T47D (cell line): ENCODE data around the gene INHA.

Experiments
- DNase-seq, 2 experiments: peaks; one replicate each; pipeline versions ENCODE4 v3.0.0 to v3.0.0-alpha.2; 2011 to 2012; ENCODE audit warnings: low read depth in 1 of 2, low spot score in 1 of 2
- JUND ChIP-seq: IDR thresholded peaks from 2 replicates; pipeline ENCODE4 v1.6.1; 2012; ENCODE audit warnings: low read depth
- in situ Hi-C: cut with HindIII; loops from 2 replicates; pipeline ENCODE4 v1.10.0; 2016; ENCODE audit warnings: low sequenced_read_pairs, low pct_unique_long_range_greater_than_20kb

The INHA gene

GRCh38 chr2:219603771-219604170 lies 31.7 kb downstream of the INHA start:
- in situ Hi-C loops: no loop called here
- no peak for DNase-seq
- TF ChIP-seq JUND: no peak

GRCh38 chr2:219605607-219605954 lies 33.5 kb downstream of the INHA start:
- no peak for TF ChIP-seq JUND
- no peak for DNase-seq
- in situ Hi-C loops: no loop called here

GRCh38 chr2:219607931-219608330 lies 35.8 kb downstream of the INHA start:
- TF ChIP-seq JUND: no peak
- in situ Hi-C loops: no loop called here
- no peak for DNase-seq

GRCh38 chr2:219608399-219608964 lies 36.4 kb downstream of the INHA start:
- TF ChIP-seq JUND: no peak
- no peak for DNase-seq
- in situ Hi-C loops: no loop called here

GRCh38 chr2:219609149-219609750 lies 37.1 kb downstream of the INHA start:
- no peak for DNase-seq
- in situ Hi-C loops: no loop called here
- no peak for TF ChIP-seq JUND

GRCh38 chr2:219611306-219611705 lies 39.2 kb downstream of the INHA start:
- DNase-seq: no peak
- no peak for TF ChIP-seq JUND
- in situ Hi-C loops: no loop called here

- in situ Hi-C loops: no loop called here
- TF ChIP-seq JUND: no peak
- DNase-seq: no peak
Observed at GRCh38 chr2:219611866-219612576, 39.9 kb downstream of the INHA start.

GRCh38 chr2:219612577-219613286 lies 40.6 kb downstream of the INHA start:
- no peak for TF ChIP-seq JUND
- no peak for DNase-seq
- in situ Hi-C loops: no loop called here

GRCh38 chr2:219613461-219614070 lies 41.5 kb downstream of the INHA start:
- no peak for TF ChIP-seq JUND
- in situ Hi-C loops: no loop called here
- DNase-seq: no peak

GRCh38 chr2:219614076-219614860 lies 42.2 kb downstream of the INHA start:
- TF ChIP-seq JUND: no peak
- no peak for DNase-seq
- in situ Hi-C loops: no loop called here

- no peak for TF ChIP-seq JUND
Observed at GRCh38 chr2:219615036-219615435, 42.9 kb downstream of the INHA start.

GRCh38 chr2:219615894-219616293 lies 43.8 kb downstream of the INHA start:
- TF ChIP-seq JUND: no peak
- no peak for DNase-seq
- in situ Hi-C loops: no loop called here

More at GRCh38 chr2:219615036-219615435, 42.9 kb downstream of the INHA start:
- no peak for DNase-seq
- in situ Hi-C loops: no loop called here
